GM21367 (cell line): ENCODE measurements around the gene CHN2.
"Not testable (repeated sequence)": the region's sequence is repeated elsewhere in the genome, so short reads cannot be mapped to it uniquely, and the experiment has no call there.

Experiments
- ATAC-seq: cut with Tn5 transposase; IDR thresholded peaks from one replicate; pipeline ENCODE4 v1.9.1; 2021; ENCODE audit not compliant: unreplicated experiment

The CHN2 gene

DNA sequence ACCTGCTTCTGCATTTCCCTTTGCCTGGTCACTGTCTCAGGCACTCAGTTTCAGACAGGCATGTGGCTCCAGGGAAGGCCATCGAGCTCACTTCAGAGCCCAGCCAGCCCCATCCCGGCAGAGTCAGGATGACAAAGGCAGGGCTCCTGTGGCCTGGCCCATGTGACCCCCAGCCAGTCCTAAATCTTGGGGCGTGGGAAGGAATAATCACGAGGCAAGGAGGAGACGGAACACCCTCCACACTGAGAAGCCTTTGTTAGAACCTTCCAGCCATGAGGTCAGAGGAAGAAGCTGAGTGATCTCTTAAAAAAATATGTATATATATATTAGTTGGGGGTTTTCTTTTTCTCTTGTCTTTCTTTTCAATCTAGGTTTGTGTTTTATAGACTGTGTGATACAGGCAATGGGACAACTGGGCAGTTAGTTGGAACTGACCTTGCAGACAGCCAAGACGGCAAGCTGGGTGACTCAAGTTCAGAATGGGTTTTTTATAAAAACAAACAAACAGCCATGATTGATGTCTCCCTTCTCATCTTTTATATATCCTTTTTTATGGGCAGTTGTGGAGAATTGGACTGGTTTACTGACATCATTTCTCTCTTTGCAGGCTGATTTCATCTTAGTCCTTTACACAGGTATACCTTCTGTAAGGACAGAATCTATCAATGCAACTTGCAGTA is 60.8 kb downstream of the CHN2 start:
- ATAC-seq, result no peak

DNA sequence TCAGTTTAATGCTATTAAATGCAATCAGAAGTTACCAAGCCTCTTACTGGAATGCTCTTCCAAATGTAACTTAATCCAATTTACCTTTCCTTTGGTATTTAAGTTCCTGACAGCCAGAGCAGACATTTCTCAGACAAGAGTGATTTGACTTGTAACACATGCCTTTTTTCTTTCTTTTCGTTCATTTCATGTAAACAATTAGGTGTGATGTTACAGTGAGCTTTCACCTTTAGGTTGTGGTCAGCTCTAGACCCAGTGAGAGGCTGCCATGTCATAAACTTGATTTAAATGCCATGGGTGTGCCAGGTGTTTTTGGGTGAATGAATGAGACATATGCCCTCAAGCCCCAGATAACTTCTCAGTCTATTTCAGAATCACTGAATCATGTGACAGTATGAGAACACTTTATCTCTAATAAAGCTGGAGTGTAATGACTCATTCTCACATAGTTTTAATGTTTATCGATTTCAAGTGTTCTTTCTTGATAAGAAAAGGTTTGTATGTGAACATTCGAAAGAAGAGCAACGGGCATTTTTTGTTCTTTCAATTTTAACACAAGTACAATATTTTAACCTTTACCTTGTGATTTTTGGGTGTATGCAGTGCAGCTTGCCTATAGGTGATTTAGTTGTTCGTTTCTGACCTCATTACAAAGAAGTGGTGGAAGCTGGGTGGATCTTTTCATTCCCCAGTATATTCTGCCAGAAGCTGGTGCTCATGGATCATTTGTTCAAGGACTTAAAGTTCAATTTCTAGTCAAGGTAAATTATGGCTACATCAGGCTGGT is 61.5 kb downstream of the CHN2 start:
- ATAC-seq, result no peak

- no peak for ATAC-seq
Observed at GRCh38 chr7:29256693-29257002, 62.1 kb downstream of the CHN2 start.

DNA sequence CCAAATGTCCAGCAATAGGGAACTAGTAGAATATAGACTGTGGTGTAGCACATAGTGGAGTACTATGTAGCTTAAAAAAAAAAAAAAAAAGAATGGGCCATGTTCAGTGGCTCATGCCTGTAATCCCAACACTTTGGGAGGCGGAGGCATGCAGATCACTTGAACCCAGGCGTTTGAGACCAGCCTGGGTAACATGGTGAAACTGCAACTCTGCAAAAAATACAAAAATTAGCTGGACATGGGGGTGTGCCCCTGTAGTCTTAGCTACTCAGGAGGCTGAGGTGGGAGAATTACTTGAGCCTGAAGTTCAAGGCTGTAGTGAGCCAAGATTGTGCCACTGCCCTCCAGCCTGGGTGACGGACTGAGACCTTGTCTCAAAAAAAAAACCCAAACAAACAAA is 64.4 kb downstream of the CHN2 start:
- no peak for ATAC-seq

DNA sequence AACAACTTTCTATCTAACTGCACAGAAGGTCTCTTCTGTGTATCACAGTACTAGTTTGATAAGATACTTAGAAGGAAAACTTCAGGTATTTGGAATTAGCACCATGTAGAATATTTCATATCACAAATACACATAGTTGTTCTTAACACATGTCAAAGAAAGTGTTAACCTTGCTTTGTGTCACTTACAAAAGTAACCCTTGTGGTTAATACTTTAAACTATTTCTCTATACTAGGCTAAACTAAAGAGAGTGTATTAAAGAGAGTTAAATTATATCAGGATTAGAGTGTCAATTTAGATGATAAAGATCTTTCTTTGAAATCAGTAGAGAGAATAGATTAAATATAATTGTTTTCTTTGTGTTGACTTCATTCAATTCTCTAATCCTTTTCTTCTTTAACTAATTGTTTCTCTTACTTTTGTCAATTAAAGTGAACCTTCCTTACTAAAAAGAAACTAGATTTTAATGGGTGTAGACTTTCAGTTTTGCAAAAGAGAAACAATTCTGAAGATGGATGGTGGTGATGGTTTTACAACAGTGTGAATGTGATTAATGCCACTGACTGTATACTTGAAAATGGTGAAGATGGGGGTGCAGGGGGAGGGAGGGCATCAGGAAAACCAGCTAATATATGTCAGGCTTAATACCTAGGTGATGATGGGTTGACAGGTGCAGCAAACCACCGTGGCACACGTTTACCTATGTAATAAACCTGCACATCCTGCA is 67.8 kb downstream of the CHN2 start:
- no peak for ATAC-seq

DNA sequence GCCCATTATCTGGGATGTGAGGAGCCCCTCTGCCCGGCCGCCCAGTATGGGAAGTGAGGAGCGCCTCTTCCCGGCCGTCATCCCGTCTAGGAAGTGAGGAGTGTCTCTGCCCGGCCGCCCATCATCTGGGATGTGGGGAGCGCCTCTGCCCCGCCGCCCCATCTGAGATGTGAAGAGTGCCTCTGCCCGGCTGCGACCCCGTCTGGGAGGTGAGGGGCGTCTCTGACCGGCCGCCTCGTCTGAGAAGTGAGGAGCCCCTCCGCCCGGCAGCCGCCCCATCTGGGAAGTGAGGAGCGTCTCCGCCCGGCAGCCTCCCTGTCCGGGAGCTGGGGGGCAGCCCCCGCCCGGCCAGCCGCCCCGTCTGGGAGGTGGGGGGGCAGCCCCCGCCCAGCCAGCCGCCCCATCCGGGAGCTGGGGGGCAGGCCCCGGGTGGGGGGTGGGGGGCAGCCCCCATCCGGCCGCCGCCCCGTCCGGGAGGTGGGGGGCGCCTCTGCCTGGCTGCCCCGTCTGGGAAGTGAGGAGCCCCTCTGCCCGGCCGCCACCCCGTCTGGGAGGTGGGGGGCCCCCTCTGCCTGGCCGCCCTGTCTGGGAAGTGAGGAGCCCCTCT is 69.1 kb downstream of the CHN2 start:
- not testable (repeated sequence) for ATAC-seq

DNA sequence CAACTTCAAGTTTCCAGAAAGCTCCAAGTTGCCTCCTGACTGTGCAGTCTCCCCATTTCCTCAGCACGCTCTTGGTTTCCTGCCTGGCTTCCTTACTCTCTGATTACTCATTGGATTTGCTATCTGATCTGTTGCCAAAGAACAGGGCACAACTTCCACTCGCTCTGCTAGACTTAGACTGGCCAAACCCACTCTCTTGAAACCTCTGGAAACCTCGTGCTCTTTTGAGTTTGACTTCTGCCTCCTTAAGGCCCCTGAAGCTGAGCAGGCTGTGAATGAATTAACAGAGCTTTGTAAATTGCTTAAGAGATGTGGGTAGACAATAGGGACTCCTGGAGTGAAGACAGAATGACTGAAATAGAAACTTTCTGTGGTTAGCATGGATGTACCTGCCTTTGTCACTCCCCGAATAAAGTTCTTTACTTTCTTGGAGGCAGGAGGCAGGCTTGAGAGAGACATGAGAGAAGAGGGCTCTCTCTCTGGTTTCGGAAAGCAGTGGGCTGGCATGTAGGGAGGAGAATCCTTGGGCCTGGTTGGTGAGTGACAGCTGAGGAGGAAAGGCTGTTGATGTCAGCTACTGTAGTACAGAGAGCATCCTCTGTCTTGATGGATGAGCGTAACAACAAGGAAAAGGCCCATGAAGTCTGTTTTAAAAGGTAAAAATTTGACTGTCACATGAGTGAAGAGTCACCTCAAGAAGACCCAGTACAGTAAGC is 70.8 kb downstream of the CHN2 start:
- no peak for ATAC-seq

GRCh38 chr7:29269935-29270334 is 75.4 kb downstream of the CHN2 start:
- no peak for ATAC-seq

DNA sequence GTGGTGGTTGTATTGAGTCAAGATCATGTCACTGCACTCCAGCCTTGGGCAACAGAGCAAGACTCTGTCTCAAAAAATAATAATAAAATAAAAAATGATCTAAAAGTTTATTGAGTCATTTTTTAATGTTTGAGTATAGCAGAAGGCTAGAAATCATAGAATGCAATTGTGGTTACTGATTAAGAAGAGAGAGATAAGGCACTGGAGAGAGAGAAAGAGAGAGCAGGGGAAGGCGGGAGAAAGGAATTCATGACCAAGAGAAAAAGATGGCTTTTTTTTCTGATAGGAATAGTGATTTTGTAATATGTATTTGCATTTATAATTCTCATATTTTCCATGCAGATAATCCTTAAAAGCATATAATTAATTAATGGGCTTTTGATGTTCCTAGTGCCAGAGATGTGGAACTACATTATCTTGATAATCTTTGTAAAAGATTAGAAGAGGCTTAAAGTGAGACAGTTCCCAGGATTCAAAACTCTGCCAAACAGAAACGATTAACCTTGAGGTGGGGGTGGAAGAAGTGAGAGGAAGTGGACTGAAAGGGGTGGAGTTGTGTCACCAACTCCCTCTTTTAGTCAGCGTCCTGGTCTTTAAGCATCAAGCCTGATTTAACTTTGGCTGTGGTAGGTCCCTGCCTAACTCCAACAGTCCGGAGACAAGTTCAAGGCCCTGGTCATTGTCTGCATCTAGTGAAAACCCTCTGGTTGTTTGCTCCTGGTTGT is 76.2 kb downstream of the CHN2 start:
- no peak for ATAC-seq

GRCh38 chr7:29271319-29271658 is 76.7 kb downstream of the CHN2 start:
- no peak for ATAC-seq

DNA sequence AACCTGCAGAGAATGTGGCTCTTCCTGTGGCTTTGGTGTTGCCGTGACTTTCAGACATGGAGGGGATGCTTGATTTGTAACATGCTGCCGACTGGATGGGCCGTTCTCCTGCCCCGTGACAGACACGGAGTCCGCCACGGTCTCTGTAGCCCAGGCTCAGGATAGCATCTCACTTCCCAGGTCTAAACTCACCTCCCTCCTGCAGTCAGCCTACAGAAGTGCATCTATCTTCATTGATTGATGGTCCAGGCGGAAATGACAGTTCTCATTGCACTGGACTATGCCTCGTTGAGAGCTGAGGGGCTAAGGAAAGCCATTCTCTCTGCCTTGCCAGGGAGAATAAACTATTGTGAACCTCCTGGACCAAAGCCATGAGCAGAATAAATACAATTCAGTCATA is 77.5 kb downstream of the CHN2 start:
- no peak for ATAC-seq

DNA sequence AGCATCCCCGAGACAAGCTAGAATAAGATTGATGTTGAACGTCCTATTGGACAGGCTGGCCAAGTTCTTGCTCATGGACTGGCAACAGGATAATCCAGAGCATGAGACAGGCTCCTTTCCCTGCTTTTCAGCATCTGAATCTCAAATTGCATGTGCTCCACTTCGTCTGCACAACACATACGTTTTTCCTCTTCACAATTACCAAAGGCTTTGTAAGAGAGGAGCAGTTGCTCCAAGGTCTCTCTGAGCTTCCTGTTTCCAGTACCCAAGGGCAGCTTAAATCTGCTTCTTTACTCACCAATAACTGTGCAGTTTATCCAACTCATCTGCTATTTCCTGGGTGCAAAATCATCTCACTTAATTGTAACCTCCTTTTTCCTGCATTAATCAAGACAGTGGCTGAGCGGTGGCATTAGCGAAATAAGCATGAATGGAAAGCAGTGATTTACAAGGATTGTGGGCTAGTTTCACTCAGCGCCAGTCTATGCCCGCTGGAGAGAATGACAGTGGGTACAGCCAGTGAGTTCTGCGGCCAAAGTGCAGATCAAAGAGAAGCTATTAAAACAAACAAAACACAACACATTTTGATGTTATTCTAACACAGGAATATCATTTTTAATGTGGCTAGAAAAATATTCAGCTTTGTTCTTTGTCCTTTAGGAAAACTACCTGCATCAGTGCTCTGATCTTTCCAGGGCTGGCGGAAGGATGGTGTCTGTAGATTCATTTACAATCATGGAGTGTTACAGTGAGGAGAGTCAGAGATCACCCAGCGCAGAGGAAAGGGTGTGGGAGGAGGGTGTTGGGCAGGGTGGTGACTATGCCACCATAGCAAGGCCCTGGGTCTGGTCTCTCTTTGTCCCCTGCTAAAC is 79.8 kb downstream of the CHN2 start:
- no peak for ATAC-seq

DNA sequence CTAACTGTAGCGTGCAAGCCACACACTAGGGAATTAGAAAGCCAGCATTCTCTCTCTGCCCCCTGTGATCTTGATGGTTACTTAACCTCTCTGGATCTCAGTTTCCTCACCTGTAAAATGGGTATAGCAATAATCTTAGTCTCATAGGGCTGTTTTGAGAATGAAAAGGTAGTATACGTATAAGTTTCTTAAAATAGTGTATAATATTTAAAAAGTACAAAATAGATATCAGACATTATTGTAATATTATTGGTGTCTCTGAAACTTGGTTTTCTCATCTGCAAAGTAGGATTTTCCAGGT is 80.4 kb downstream of the CHN2 start:
- ATAC-seq, result no peak

DNA sequence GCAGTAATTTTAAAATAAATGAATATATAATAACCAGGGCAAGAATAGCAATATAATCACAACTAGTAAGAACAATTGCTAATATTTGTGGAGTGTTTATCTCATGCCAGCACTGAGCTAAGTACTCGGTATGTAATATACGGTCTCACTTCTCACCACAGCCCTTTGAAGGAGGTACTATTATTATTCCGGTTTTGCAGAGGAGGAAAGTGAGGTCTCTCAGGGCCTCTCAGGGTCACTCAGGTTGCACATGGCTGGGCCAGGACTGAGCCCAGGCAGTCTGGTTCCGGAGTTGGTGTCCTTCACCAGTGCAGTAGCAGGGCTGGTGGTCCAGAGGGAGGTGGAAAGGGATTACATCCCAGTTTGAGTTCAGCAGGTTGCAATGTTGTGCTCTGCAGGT is 80.9 kb downstream of the CHN2 start:
- ATAC-seq, result no peak

DNA sequence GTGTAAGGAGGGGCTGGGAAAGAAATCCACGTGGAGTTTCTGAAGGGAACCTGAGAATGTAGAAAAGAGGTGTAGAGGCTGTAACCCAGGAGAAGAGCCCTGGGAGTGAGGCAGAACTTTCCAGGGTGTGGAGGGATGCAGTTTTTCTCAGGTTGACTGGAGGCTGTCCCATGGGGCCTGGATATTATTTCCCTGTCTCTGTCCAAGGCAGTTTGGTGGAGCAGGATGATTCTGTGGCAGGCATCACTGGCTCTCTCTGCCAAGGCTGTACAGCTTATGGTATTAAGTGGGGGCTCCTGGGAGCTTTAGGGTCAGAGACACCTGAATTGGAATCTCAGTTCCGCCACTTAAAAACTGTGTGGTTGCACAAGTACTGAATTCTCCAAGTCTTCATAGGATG is 81.6 kb downstream of the CHN2 start:
- no peak for ATAC-seq

GRCh38 chr7:29276806-29277205 is 82.2 kb downstream of the CHN2 start:
- no peak for ATAC-seq

DNA sequence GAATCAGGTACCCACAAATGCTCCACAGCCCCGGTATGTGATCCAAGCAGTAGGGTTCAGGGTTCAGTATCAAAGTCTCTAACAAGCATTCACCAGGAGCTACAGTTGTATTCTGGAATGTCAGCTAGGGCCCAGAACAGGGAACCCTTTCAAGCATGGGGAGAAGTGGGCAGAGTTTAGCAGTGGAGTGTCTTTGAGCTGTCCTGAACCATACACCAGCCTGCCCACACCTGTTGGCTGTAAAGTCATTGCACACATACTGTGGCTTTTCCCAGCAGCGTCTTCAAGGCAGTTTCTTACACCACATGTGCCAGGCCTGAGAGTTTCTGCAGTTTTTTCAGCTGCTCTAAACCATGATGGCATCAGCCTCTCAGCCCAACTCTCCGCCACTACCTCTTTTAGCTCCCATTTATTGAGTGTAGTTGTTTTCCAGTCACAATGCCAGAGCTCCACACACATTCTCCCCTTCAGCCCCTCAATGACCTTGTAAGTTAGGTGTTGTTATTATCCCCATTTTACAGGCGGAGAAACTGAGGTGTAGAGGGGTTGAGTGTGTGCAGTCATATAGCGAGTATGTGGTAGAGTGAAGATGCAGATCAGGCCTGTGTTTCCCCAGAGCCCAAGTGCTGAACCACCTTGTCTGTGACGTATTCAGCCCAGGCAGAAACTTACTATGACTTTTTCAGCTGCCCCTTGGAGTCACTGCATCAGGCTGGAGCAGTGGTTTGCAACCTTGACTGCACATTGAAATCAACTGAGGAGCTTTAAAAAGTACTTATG is 83.1 kb downstream of the CHN2 start:
- ATAC-seq, result no peak

DNA sequence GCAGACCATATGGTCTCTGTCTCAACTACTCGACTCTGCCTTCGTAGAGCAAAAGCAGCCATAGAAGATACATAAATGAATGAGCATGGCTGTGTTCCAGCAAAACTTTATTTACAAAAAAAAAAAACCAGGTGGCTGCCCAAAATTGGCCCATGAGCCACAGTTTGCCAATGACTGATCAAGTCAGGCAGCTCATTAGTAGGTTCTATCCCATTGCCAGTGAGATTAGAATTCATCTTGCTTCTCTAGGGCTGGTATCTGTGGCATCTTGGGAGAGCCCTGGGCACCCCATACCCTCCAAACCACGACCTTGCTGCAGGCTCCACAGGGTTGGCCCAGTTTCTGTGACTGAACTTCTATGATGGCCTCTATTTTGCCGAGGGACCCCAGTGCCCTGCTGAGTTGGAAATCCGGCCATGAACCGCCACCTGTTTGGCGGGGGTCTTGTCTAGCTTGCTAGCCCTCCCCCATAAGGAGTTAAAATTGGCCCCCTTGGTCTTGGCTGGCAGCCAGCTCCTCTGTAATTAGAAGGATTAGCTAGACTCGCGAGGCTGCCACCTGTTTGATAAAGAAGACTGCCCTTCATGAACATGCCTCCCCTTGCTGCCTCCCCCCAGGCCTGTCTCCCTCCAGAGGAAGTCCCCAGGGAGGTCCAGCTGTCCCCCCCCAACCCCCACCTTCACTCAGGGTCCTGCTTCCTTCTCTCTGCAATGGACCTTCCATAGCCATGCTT is 83.9 kb downstream of the CHN2 start:
- ATAC-seq, result no peak
